Measurements from ENCODE around the gene IFT81. TPM values are rescaled to one million over a fixed set of nuclear protein-coding genes. Genes with fewer than 3 reads are reported as not detected.
"Not testable (repeated sequence)": the region's sequence is repeated elsewhere in the genome, so short reads cannot be mapped to it uniquely, and the experiment has no call there.

IFT81 gene
- total RNA-seq, 1 experiment from 2014 or later = 9.0 TPM

- H3K9me3 ChIP-seq (ENCODE audit: control insufficient read depth in 1 of 2, insufficient read depth in 1 of 2, low read depth in 1 of 2, low read length in 2 of 2); ATAC-seq; H3K79me2 ChIP-seq (ENCODE audit: insufficient read depth, low read length); H4K20me1 ChIP-seq (ENCODE audit: insufficient read depth); H3K9me2 ChIP-seq (ENCODE audit: insufficient read depth); intact Hi-C loops (cut with micrococcal nuclease); H2AFZ ChIP-seq (ENCODE audit: low read depth, low read length, poor library complexity, severe bottlenecking); H3K36me3 ChIP-seq (ENCODE audit: control insufficient read depth in 1 of 2, insufficient read depth in 2 of 2, low read length in 2 of 2); H3K4me3 ChIP-seq (replicated peaks in 1 of 2; ENCODE audit: low read depth in 1 of 2, low read length in 2 of 2); H3K9ac ChIP-seq (ENCODE audit: low read length); RAD21 ChIA-PET (ENCODE audit: low non-redundant PET in 1 of 2, low total read pairs in 2 of 2, uncharacterized antibody in 2 of 2, unreplicated experiment in 2 of 2); CTCF ChIA-PET; POLR2A ChIA-PET; H3K27me3 ChIP-seq (ENCODE audit: insufficient read depth, low read length); DNase-seq (ENCODE audit: low read depth, low spot score); H3K4me2 ChIP-seq (ENCODE audit: low read length); H3K4me1 ChIP-seq (ENCODE audit: control insufficient read depth in 1 of 2, insufficient read depth in 2 of 2, low read length in 2 of 2); H3K27ac ChIP-seq (ENCODE audit: low read depth, low read length); BruUV-seq (replicated peaks): not testable (repeated sequence)
Observed at GRCh38 chr12:110088216-110088615, 35.9 kb upstream of the IFT81 start.

- ChIA-PET RAD21 (ENCODE audit: low non-redundant PET in 1 of 2, low total read pairs in 2 of 2, uncharacterized antibody in 2 of 2, unreplicated experiment in 2 of 2) (no interaction called here), CTCF (no interaction called here), POLR2A (no interaction called here)
- H3K4me1 ChIP-seq (ENCODE audit: control insufficient read depth in 1 of 2, insufficient read depth in 2 of 2, low read length in 2 of 2) = no peaks in the 10 kb centered on the region
- no peaks in the 10 kb centered on the region for H3K36me3 ChIP-seq (ENCODE audit: control insufficient read depth in 1 of 2, insufficient read depth in 2 of 2, low read length in 2 of 2)
- BruUV-seq (replicated peaks) = no TSS peak
- H3K9me2 ChIP-seq (ENCODE audit: insufficient read depth) = no peaks in the 10 kb centered on the region
- intact Hi-C loops (cut with micrococcal nuclease) = no loop called here
- no peak overlapping the region for H3K4me2 ChIP-seq (ENCODE audit: low read length)
- TF ChIP-seq, protein P1, sequence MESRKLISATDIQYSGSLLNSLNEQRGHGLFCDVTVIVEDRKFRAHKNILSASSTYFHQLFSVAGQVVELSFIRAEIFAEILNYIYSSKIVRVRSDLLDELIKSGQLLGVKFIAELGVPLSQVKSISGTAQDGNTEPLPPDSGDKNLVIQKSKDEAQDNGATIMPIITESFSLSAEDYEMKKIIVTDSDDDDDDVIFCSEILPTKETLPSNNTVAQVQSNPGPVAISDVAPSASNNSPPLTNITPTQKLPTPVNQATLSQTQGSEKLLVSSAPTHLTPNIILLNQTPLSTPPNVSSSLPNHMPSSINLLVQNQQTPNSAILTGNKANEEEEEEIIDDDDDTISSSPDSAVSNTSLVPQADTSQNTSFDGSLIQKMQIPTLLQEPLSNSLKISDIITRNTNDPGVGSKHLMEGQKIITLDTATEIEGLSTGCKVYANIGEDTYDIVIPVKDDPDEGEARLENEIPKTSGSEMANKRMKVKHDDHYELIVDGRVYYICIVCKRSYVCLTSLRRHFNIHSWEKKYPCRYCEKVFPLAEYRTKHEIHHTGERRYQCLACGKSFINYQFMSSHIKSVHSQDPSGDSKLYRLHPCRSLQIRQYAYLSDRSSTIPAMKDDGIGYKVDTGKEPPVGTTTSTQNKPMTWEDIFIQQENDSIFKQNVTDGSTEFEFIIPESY (IDR thresholded peaks at IDR 0.05; ENCODE audit: extremely low read depth, insufficient replicate concordance, low read length) = no peak
- no peak overlapping the region for H3K27ac ChIP-seq (ENCODE audit: low read depth, low read length)
- H3K9ac ChIP-seq (ENCODE audit: low read length) = no peak overlapping the region
- no peaks in the 10 kb centered on the region for H4K20me1 ChIP-seq (ENCODE audit: insufficient read depth)
- peaks cover 6% of the 10 kb centered on the region; the same call in 1 of the 2 replicates for H3K27me3 ChIP-seq (ENCODE audit: insufficient read depth, low read length)
- ATAC-seq (no peak), DNase-seq (ENCODE audit: low read depth, low spot score) (no peak)
- no peak overlapping the region for H3K4me3 ChIP-seq (replicated peaks in 1 of 2; ENCODE audit: low read depth in 1 of 2, low read length in 2 of 2)
- H3K9me3 ChIP-seq (ENCODE audit: control insufficient read depth in 1 of 2, insufficient read depth in 1 of 2, low read depth in 1 of 2, low read length in 2 of 2) = no peaks in the 10 kb centered on the region
- H3K79me2 ChIP-seq (ENCODE audit: insufficient read depth, low read length) = no peaks in the 10 kb centered on the region
- no peak overlapping the region for H2AFZ ChIP-seq (ENCODE audit: low read depth, low read length, poor library complexity, severe bottlenecking)
Observed at GRCh38 chr12:110088936-110089335, 35.2 kb upstream of the IFT81 start.

Data from HCT116 (cell line).